HepG2 (cell line): ENCODE data around the gene ZNF37A. TPM values are rescaled to one million over a fixed set of nuclear protein-coding genes. Genes with fewer than 3 reads are reported as not detected.

Experiments
- AGO2 ChIP-seq: fragments of 200-400 bp; formaldehyde crosslinking; optimal IDR thresholded peaks from 2 replicates; pipeline ENCODE3; 2017; ENCODE audit warnings: mild to moderate bottlenecking, low read depth, low read length, moderate library complexity
- ASH2L ChIP-seq: fragments of 300-600, 200-600 bp; sonication (generic); IDR thresholded peaks from 2 replicates; pipeline ENCODE4 v1.7.0; 2017; ENCODE audit warnings: low read depth, mild to moderate bottlenecking, moderate library complexity, mixed read lengths, low read length; ENCODE audit not compliant: insufficient read length
- ATRX ChIP-seq: sonication (generic); formaldehyde crosslinking; IDR thresholded peaks from 2 replicates; pipeline ENCODE4 v1.4.0; 2020; ENCODE audit warnings: missing genetic modification reagents, borderline replicate concordance
- ETV5 ChIP-seq: IDR thresholded peaks from 2 replicates; pipeline ENCODE4 v1.6.1; 2018; ENCODE audit warnings: missing biosample characterization, missing genetic modification reagents, inconsistent platforms, borderline replicate concordance
- KDM4B ChIP-seq: sonication (generic); formaldehyde crosslinking; IDR thresholded peaks from 2 replicates; pipeline ENCODE4 v1.4.0; 2020; ENCODE audit warnings: missing genetic modification reagents
- RFXANK ChIP-seq: IDR thresholded peaks from 2 replicates; pipeline ENCODE4 v1.6.1; 2016
- SKI ChIP-seq: fragments of 450-650 bp; IDR thresholded peaks from one replicate; pipeline ENCODE4 v1.6.1; 2018; ENCODE audit warnings: mild to moderate bottlenecking; ENCODE audit not compliant: partially characterized antibody
- SOX13 ChIP-seq, 3 experiments: fragments of 450-650 bp in 1 of 3; sonication (generic) in 1 of 3; formaldehyde crosslinking in 1 of 3; IDR thresholded peaks in 2 of 3; conservative IDR thresholded peaks in 1 of 3; 2 replicates each; pipeline versions ENCODE4 v1.5.0 to v1.6.1; 2016 to 2020; ENCODE audit warnings: antibody characterized with exemption in 1 of 3, mild to moderate bottlenecking in 1 of 3, missing compliant biosample characterization in 1 of 3, missing genetic modification reagents in 1 of 3, moderate library complexity in 1 of 3
- ZBTB3 ChIP-seq: sonication (generic); formaldehyde crosslinking; IDR thresholded peaks from 2 replicates; pipeline ENCODE4 v1.4.0; 2020; ENCODE audit warnings: low read depth, mild to moderate bottlenecking, moderate library complexity, missing genetic modification reagents, borderline replicate concordance
- ZNF263 ChIP-seq: sonication (generic); formaldehyde crosslinking; IDR thresholded peaks from 2 replicates; pipeline ENCODE4 v1.4.0; 2020; ENCODE audit warnings: missing genetic modification reagents
- ZNF329 ChIP-seq: sonication (generic); formaldehyde crosslinking; IDR thresholded peaks from 2 replicates; pipeline ENCODE4 v1.9.0; 2021; ENCODE audit warnings: low read depth, mild to moderate bottlenecking, missing genetic modification reagents
- ZNF788 ChIP-seq: sonication (generic); formaldehyde crosslinking; IDR thresholded peaks from 2 replicates; pipeline ENCODE4 v1.5.0; 2020; ENCODE audit warnings: mild to moderate bottlenecking, missing genetic modification reagents, borderline replicate concordance
- polyA plus RNA-seq, 8 experiments: library from polyadenylated mRNA; depleted of rRNA in 3 of 8; stranded (reverse) in 7 of 8; unstranded in 1 of 8; fragments of >200 nt; fragmentation: Illumina TruSeq in 4 of 8; extraction: Trizol in 4 of 8; gene quantifications; 2 replicates each; pipeline versions ENCODE4 v1.2.1 to v1.2.3, GENCODE V29; 2011 to 2016; ENCODE audit warnings: low read depth in 4 of 8, missing spikeins in 1 of 8, mixed read lengths in 1 of 8; ENCODE audit not compliant: insufficient read depth in 1 of 8
- total RNA-seq, 5 experiments: library from RNA; depleted of rRNA; stranded (reverse); fragments of >200 nt; fragmentation: Illumina TruSeq; extraction: Trizol; gene quantifications; 2 replicates each; pipeline ENCODE4 v1.2.3, GENCODE V29; 2016; ENCODE audit warnings: low read depth in 1 of 5
- TF ChIP-seq, protein P1 (sequence below): sonication (generic); formaldehyde crosslinking; IDR thresholded peaks from 2 replicates; pipeline ENCODE4 v1.4.0; 2020; ENCODE audit warnings: mild to moderate bottlenecking, missing genetic modification reagents
- TF ChIP-seq, protein P2 (sequence below): sonication (generic); formaldehyde crosslinking; IDR thresholded peaks from 2 replicates; pipeline ENCODE4 v1.4.0; 2020; ENCODE audit warnings: missing genetic modification reagents
- TF ChIP-seq, protein P3 (sequence below): sonication (generic); formaldehyde crosslinking; IDR thresholded peaks from 2 replicates; pipeline ENCODE4 v1.8.0; 2022; ENCODE audit warnings: missing genetic modification reagents, mild to moderate bottlenecking, borderline replicate concordance
- TF ChIP-seq, protein P4 (sequence below), 2 experiments: fragments of 450-650 bp in 1 of 2; sonication (generic) in 1 of 2; formaldehyde crosslinking; IDR thresholded peaks; 2 replicates each; pipeline versions ENCODE4 v1.5.0 to v1.8.0; 2020 to 2022; ENCODE audit warnings: mild to moderate bottlenecking in 1 of 2, missing genetic modification reagents in 1 of 2
- TF ChIP-seq, protein P5 (sequence below): IDR thresholded peaks from 2 replicates; pipeline ENCODE4 v1.6.1; 2016; ENCODE audit warnings: mild to moderate bottlenecking
- TF ChIP-seq, protein P6 (sequence below): sonication (generic); formaldehyde crosslinking; IDR thresholded peaks from 2 replicates; pipeline ENCODE4 v1.5.1; 2020; ENCODE audit warnings: mild to moderate bottlenecking, moderate library complexity, missing genetic modification reagents

The ZNF37A gene
- total and polyA plus RNA-seq, 2 of the 13 experiments (the other 11 are each of a cell fraction or from before 2014, with no cell fraction given) = 8.0 to 12.6 TPM

DNA sequence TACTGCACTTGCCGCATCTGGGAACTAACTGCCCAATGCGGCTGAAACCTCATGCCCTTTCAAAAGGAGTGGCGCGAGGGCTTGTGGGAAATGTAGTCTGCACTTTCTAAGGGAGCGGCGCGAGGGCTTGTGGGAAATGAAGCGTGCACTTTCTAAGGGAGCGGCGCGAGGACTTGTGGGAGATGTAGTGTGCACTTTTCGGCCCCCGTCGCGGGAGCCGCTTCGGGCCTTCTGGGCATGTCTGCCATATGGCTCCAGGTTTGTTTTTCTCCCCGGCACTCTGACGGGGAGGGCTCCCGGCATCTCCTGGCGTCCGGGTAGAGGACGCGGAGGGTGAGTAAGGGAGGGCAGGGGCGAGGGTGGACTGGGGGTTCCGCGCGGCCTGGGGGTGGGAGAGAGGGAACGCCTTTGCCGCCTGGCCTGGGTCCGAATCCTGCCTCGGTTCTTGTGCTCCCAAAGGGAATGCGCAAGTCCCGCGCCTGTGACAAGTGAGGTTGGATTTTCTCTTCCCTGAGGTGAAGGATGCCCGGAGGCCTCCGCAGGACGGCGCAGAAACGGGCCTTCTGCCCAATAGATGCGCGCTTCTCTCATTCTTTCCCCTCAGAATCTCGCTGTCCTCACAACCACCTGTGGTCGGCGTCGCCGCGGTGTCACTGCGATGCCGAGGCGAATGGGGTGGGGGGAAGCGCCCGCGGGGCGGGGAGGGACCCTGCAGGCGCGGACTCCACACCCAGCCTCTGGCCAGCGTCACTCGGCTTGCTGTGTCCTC is at the start of gene ZNF37A (continued):
- TF ChIP-seq ETV5 (no peak; the same call in 1 of the 2 replicates), ZNF788 (CRISPR knock-in tag) (no peak), ASH2L (peak; percentile 74), ZNF263 (peak; percentile 43; the same call in 1 of the 2 replicates), ZNF329 (no peak), ZBTB3 (CRISPR knock-in tag) (no peak), SOX13 (IDR thresholded peaks at IDR 0.05) (no peak), SOX13 (CRISPR knock-in tag; conservative IDR thresholded peaks at IDR 0.05 in 1 of 2, IDR thresholded peaks at IDR 0.05 in 1 of 2) (no peak), SKI (no peak), ATRX (CRISPR knock-in tag) (no peak), RFXANK (no peak), AGO2 (no peak), KDM4B (CRISPR knock-in tag) (no peak; the same call in 1 of the 2 replicates)
- TF ChIP-seq, protein P1, sequence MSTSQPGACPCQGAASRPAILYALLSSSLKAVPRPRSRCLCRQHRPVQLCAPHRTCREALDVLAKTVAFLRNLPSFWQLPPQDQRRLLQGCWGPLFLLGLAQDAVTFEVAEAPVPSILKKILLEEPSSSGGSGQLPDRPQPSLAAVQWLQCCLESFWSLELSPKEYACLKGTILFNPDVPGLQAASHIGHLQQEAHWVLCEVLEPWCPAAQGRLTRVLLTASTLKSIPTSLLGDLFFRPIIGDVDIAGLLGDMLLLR (CRISPR knock-in tag) = no peak
- TF ChIP-seq, protein P2, sequence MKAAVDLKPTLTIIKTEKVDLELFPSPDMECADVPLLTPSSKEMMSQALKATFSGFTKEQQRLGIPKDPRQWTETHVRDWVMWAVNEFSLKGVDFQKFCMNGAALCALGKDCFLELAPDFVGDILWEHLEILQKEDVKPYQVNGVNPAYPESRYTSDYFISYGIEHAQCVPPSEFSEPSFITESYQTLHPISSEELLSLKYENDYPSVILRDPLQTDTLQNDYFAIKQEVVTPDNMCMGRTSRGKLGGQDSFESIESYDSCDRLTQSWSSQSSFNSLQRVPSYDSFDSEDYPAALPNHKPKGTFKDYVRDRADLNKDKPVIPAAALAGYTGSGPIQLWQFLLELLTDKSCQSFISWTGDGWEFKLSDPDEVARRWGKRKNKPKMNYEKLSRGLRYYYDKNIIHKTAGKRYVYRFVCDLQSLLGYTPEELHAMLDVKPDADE = no peak
- TF ChIP-seq, protein P3, sequence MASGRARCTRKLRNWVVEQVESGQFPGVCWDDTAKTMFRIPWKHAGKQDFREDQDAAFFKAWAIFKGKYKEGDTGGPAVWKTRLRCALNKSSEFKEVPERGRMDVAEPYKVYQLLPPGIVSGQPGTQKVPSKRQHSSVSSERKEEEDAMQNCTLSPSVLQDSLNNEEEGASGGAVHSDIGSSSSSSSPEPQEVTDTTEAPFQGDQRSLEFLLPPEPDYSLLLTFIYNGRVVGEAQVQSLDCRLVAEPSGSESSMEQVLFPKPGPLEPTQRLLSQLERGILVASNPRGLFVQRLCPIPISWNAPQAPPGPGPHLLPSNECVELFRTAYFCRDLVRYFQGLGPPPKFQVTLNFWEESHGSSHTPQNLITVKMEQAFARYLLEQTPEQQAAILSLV (CRISPR knock-in tag) = peak; percentile 7; the same call in 1 of the 2 replicates
- TF ChIP-seq, protein P4, sequence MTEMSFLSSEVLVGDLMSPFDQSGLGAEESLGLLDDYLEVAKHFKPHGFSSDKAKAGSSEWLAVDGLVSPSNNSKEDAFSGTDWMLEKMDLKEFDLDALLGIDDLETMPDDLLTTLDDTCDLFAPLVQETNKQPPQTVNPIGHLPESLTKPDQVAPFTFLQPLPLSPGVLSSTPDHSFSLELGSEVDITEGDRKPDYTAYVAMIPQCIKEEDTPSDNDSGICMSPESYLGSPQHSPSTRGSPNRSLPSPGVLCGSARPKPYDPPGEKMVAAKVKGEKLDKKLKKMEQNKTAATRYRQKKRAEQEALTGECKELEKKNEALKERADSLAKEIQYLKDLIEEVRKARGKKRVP (CRISPR knock-in tag; IDR thresholded peaks at IDR 0.05) = no peak
- TF ChIP-seq, protein P5, sequence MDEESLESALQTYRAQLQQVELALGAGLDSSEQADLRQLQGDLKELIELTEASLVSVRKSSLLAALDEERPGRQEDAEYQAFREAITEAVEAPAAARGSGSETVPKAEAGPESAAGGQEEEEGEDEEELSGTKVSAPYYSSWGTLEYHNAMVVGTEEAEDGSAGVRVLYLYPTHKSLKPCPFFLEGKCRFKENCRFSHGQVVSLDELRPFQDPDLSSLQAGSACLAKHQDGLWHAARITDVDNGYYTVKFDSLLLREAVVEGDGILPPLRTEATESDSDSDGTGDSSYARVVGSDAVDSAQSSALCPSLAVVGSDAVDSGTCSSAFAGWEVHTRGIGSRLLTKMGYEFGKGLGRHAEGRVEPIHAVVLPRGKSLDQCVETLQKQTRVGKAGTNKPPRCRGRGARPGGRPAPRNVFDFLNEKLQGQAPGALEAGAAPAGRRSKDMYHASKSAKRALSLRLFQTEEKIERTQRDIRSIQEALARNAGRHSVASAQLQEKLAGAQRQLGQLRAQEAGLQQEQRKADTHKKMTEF (CRISPR knock-in tag) = peak; percentile 53
- TF ChIP-seq, protein P6, sequence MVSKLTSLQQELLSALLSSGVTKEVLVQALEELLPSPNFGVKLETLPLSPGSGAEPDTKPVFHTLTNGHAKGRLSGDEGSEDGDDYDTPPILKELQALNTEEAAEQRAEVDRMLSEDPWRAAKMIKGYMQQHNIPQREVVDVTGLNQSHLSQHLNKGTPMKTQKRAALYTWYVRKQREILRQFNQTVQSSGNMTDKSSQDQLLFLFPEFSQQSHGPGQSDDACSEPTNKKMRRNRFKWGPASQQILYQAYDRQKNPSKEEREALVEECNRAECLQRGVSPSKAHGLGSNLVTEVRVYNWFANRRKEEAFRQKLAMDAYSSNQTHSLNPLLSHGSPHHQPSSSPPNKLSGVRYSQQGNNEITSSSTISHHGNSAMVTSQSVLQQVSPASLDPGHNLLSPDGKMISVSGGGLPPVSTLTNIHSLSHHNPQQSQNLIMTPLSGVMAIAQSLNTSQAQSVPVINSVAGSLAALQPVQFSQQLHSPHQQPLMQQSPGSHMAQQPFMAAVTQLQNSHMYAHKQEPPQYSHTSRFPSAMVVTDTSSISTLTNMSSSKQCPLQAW (CRISPR knock-in tag) = peak; percentile 46; the same call in 1 of the 2 replicates
